Measurements from ENCODE around the gene IGF2. TPM values are rescaled to one million over a fixed set of nuclear protein-coding genes. Genes with fewer than 3 reads are reported as not detected.

The IGF2 gene
- polyA plus RNA-seq, 1 donor: 319 TPM

DNA sequence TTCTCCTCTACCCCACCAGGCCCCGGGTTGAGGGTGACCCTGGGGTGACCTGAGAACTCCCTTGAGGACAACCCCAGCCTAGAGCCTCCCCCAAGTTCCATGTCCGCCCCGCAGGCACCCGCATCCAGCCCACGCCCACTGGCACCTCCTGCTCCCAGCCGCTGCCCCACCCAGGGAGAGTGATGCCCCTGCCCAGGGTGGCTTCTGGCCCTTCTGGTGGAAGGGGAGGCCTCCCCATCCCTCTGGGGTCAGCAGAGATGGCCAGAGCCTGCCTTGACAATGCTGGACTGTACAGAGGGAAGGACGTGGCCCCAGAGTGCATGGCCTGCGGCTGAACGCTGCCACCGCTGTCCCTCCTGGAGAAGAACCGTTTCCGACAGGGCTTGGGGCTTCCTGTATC lies 33.5 kb upstream of the IGF2 start:
- Histone ChIP-seq H3K4me3 (ENCODE audit: low read length) (no peak overlapping the region), H3K27me3 (ENCODE audit: control insufficient read depth, insufficient read depth, low read length) (peaks cover 3% of the 10 kb centered on the region), H3K27ac (ENCODE audit: low read length) (no peak overlapping the region), H3K36me3 (ENCODE audit: control insufficient read depth, insufficient read depth, low read length) (no peaks in the 10 kb centered on the region), H3K9me3 (ENCODE audit: control insufficient read depth, low read depth, low read length) (no peaks in the 10 kb centered on the region), H3K4me1 (ENCODE audit: control insufficient read depth, insufficient read depth, low read length) (no peaks in the 10 kb centered on the region)
- no peak for DNase-seq
- no CpG with 5 or more reads among the region's 12 CpGs for WGBS (ENCODE audit: insufficient coverage, low lambda C conversion rate)

DNA sequence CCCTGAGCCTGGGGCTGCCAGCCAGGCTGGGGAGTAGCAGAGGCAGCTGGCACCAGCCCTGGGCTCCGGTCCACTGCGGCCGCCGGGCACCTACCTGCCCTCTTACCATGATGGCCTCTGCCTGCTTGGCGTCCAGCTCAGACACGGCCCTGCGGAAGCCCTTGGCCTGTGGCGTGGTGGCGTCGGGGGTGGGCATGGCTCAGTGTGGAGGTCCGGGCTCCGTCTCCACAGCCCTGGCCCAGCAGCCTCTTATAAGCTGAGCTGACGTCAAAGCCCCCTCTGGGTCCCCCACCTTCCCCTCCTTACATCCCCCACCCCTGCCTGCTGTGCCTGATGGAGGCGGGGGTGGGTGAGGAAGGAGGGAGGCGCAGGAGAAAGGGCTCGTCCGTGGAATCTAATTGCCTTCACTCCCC lies 32.4 kb upstream of the IGF2 start, which contains the start of gene TH:
Gene TH (minus strand): TSS at position 225 of the 413 bp plus-strand sequence. CDS start 29 bp downstream, at position 196.
- Histone ChIP-seq H3K4me3 (ENCODE audit: low read length) (no peak within 1 kb of the TSS), H3K27ac (ENCODE audit: low read length) (no peak within 1 kb of the TSS), H3K4me1 (ENCODE audit: control insufficient read depth, insufficient read depth, low read length) (no peaks in the 10 kb centered on the region), H3K27me3 (ENCODE audit: control insufficient read depth, insufficient read depth, low read length) (peaks cover 6% of the 10 kb centered on the region), H3K36me3 (ENCODE audit: control insufficient read depth, insufficient read depth, low read length) (no peaks in the 10 kb centered on the region), H3K9me3 (ENCODE audit: control insufficient read depth, low read depth, low read length) (no peaks in the 10 kb centered on the region)
- no CpG with 5 or more reads among the region's 17 CpGs for WGBS (ENCODE audit: insufficient coverage, low lambda C conversion rate)
- no peak for DNase-seq

DNA sequence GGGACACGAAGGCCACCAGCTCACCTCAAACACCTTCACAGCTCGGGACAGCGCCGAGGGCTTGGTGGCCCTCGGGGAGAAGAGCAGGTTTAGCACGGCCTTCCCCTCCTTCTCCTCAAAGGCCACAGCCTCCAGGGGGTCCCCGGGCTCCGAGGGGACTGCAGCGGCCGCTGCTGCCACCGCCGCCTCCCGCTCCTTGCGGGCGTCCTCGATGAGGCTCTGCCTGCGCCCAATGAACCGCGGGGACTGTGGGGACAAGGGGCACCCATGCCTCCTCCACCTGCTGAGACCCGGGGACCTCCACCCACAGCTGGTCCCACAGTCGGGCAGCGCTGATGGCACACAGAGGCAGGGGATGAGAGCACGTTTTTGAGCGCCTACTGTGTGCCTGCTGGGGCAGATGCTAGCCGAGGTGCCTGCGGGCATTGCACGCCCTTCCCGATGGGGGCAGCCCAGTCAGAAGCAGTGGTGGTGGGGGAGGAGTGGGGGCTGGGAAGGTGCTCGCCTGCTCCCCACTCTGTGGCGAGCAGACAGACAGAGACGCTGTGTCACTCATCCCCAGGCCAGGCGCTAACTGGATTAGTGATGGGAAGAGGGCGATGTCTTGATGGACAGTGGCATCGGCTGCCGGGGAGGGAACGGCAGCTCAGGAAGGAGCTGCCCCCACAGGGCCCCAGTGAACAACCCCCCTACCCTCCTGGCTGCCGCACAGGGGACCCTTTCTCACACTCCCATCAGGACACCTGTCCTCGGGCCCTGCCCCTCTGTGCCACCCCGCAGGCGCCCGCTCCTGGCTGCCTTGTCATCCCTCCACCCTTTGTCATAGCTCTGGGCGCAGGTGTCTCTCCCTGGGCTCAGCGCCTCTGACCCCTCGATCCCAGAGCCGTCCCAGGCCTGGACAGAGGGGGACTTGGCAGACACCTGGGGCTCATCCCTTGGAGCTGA lies 30.7 kb upstream of the IGF2 start:
- no peak overlapping the region for H3K4me3 ChIP-seq (ENCODE audit: low read length)
- no peak for DNase-seq
- no CpG with 5 or more reads among the region's 45 CpGs for WGBS (ENCODE audit: insufficient coverage, low lambda C conversion rate)
- H3K36me3 ChIP-seq (ENCODE audit: control insufficient read depth, insufficient read depth, low read length): no peaks in the 10 kb centered on the region
- no peak overlapping the region for H3K27ac ChIP-seq (ENCODE audit: low read length)
- H3K9me3 ChIP-seq (ENCODE audit: control insufficient read depth, low read depth, low read length): no peaks in the 10 kb centered on the region
- peaks cover 9% of the 10 kb centered on the region for H3K27me3 ChIP-seq (ENCODE audit: control insufficient read depth, insufficient read depth, low read length)
- peaks cover 3% of the 10 kb centered on the region for H3K4me1 ChIP-seq (ENCODE audit: control insufficient read depth, insufficient read depth, low read length)

DNA sequence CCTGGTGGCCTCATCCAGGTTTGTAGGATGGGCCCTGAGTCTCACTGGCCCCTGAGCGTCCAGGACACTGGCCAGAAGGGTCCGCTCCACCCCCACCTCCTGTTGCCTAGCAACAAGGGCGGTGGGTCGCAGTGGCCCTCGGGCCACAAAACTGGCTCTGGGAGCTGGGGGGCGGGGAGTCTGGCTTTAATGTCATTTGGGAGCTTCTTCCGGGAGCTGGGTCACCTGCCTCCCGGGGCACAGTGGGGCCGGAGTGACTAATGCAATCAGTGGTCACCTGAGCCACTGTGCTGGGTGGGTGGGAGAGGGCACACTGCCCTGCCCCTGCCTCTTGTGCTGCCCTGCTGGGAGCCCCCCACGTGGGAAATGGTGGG lies 29.8 kb upstream of the IGF2 start:
- Histone ChIP-seq H3K9me3 (ENCODE audit: control insufficient read depth, low read depth, low read length) (no peaks in the 10 kb centered on the region), H3K27me3 (ENCODE audit: control insufficient read depth, insufficient read depth, low read length) (peaks cover 9% of the 10 kb centered on the region), H3K4me1 (ENCODE audit: control insufficient read depth, insufficient read depth, low read length) (peaks cover 3% of the 10 kb centered on the region), H3K27ac (ENCODE audit: low read length) (no peak overlapping the region), H3K36me3 (ENCODE audit: control insufficient read depth, insufficient read depth, low read length) (no peaks in the 10 kb centered on the region), H3K4me3 (ENCODE audit: low read length) (no peak overlapping the region)
- no CpG with 5 or more reads among the region's 10 CpGs for WGBS (ENCODE audit: insufficient coverage, low lambda C conversion rate)
- no peak for DNase-seq

DNA sequence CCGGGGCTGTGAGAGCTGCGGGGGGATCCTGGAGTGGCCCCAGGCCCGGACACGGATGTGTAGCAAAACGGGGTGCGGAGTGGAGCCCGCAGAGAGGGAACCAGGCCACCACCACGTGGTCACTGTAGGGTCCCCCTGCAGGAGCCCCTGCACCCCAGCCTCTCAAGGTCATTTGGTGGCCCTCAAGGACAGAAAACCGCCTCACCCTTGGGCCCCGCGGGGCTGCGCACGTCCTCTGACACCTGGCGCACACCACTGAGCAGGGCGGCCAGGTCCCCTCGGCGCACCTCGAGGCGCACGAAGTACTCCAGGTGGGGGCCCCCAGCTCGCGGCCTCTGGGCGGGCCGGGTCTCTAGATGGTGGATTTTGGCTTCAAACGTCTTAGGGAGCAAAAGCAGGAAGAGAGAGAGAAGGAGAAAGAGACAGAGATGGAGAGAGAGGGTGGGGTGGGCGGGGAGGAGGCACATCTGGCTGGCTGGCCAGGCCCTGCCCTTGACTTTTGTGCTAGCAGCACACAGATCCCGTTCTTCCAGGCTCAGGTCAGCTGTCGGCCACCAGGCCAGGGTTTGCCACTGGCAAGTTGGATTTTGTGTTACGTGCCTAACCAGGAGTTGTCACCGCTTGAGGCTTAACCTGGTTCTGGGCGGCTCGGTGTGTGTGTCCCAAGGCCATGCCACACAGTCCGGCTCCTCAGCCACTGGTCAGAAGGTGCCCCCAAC lies 29.3 kb upstream of the IGF2 start:
- Histone ChIP-seq H3K4me3 (ENCODE audit: low read length) (no peak overlapping the region), H3K9me3 (ENCODE audit: control insufficient read depth, low read depth, low read length) (no peaks in the 10 kb centered on the region), H3K27me3 (ENCODE audit: control insufficient read depth, insufficient read depth, low read length) (peaks cover 9% of the 10 kb centered on the region), H3K36me3 (ENCODE audit: control insufficient read depth, insufficient read depth, low read length) (no peaks in the 10 kb centered on the region), H3K4me1 (ENCODE audit: control insufficient read depth, insufficient read depth, low read length) (peaks cover 3% of the 10 kb centered on the region), H3K27ac (ENCODE audit: low read length) (no peak overlapping the region)
- no CpG with 5 or more reads among the region's 33 CpGs for WGBS (ENCODE audit: insufficient coverage, low lambda C conversion rate)
- DNase-seq: no peak

DNA sequence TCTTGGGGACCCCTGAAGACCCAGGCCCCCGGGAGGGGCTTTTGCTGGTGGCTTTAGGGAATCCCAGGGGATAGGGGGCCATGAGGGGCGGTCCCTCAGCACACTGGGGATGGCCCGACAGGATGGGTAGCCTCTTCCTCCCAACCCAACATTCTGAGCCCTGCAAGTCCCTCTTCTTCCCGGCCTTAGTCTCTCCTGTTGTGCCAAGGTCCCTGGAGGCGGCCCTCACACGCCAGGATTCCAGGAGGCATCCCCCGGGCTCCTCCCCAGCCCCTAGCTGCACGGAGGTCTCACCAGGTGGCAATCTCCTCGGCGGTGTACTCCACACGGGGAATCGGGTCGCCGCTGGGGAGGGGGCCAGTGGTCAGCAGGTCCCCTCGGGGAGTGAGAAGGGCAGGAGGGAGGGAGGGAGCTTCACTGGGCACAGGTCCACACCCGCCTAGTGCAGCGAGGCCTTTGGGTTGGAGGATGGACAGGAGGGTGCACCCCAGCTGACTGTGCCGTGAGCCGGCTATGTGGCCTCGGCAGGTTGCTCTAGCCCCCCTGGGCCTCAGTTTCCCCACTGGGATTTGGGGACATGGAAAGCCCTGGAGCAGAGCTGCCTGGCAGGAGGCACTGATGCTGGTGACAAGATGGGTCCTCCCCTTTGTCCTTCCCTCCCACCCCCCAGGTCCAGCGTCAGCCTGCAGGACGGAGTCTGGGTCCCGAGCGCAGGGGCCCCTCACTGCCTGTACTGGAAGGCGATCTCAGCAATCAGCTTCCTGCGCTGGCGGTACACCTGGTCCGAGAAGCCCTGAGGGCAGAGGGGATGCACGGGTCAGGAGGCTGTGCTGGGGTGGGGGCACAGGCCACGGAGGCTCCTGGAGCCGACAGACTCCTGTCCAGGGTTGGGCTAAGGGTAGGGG lies 28.2 kb upstream of the IGF2 start:
- Histone ChIP-seq H3K9me3 (ENCODE audit: control insufficient read depth, low read depth, low read length) (no peaks in the 10 kb centered on the region), H3K27ac (ENCODE audit: low read length) (no peak overlapping the region), H3K4me1 (ENCODE audit: control insufficient read depth, insufficient read depth, low read length) (peaks cover 3% of the 10 kb centered on the region), H3K27me3 (ENCODE audit: control insufficient read depth, insufficient read depth, low read length) (peaks cover 9% of the 10 kb centered on the region), H3K4me3 (ENCODE audit: low read length) (no peak overlapping the region), H3K36me3 (ENCODE audit: control insufficient read depth, insufficient read depth, low read length) (no peaks in the 10 kb centered on the region)
- DNase-seq: no peak
- whole genome bisulfite sequencing (ENCODE audit: insufficient coverage, low lambda C conversion rate): no CpG with 5 or more reads among the region's 31 CpGs

DNA sequence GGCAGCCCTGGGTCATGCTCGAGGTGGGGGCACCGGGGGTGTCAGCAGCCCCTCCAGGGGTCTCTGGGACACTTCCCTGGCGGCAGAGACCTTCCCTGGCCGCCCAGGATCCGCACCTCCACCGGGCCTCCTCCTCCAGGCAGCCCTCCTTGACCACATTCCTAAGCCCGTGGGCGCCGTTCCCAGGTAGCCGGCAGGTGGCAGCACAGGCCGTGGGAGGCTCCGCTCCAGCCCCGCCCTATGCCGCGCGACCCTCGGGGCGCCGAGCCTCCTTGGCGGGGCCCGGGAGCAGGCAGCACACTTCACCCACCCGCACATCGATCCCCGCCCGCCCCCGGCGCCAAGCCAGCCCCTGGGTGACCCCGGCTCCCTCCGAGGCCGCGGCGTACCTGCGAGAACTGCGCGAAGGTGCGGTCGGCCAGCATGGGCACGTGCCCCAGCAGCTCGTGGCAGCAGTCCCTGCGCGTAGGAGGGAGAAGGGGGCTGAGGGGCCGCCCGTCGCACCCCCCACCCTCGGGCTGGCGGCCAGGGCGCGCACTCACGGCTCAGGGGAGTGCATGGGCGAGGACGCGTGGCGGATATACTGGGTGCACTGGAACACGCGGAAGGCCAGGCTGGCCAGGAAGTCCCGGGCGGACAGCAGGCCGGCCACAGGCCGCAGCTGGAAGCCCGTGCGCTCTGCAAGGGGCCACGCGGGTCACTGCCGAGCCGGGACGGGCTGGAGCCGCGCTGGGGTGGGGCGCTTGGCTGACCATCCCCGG lies 27.1 kb upstream of the IGF2 start:
- Histone ChIP-seq H3K27ac (ENCODE audit: low read length) (no peak overlapping the region), H3K4me3 (ENCODE audit: low read length) (no peak overlapping the region), H3K4me1 (ENCODE audit: control insufficient read depth, insufficient read depth, low read length) (peaks cover 3% of the 10 kb centered on the region), H3K27me3 (ENCODE audit: control insufficient read depth, insufficient read depth, low read length) (peaks cover 7% of the 10 kb centered on the region), H3K9me3 (ENCODE audit: control insufficient read depth, low read depth, low read length) (no peaks in the 10 kb centered on the region), H3K36me3 (ENCODE audit: control insufficient read depth, insufficient read depth, low read length) (no peaks in the 10 kb centered on the region)
- DNase-seq: no peak
- no CpG with 5 or more reads among the region's 70 CpGs for WGBS (ENCODE audit: insufficient coverage, low lambda C conversion rate)

DNA sequence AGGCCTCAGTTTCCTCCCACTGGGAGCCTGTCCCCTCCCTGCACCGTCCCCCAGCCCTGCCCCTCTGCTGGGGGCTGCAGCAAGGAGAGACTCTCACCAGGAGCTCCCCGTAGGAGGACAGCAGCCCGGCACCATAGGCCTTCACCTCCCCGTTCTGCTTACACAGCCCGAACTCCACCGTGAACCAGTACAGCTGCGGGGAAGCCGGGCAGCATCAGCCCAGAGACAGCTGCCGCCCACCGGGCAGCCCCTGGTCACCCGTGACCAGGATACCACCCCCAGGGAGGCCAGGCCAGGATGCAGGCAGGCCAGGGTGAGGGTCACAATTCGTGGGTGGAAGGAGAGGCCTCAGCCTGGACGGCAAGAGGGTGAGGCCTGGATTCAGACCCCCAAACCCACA lies 26.4 kb upstream of the IGF2 start:
- DNase-seq: no peak
- no CpG with 5 or more reads among the region's 13 CpGs for WGBS (ENCODE audit: insufficient coverage, low lambda C conversion rate)
- Histone ChIP-seq H3K4me1 (ENCODE audit: control insufficient read depth, insufficient read depth, low read length) (peaks cover 3% of the 10 kb centered on the region), H3K4me3 (ENCODE audit: low read length) (no peak overlapping the region), H3K9me3 (ENCODE audit: control insufficient read depth, low read depth, low read length) (no peaks in the 10 kb centered on the region), H3K27ac (ENCODE audit: low read length) (no peak overlapping the region), H3K27me3 (ENCODE audit: control insufficient read depth, insufficient read depth, low read length) (peaks cover 7% of the 10 kb centered on the region), H3K36me3 (ENCODE audit: control insufficient read depth, insufficient read depth, low read length) (no peaks in the 10 kb centered on the region)

DNA sequence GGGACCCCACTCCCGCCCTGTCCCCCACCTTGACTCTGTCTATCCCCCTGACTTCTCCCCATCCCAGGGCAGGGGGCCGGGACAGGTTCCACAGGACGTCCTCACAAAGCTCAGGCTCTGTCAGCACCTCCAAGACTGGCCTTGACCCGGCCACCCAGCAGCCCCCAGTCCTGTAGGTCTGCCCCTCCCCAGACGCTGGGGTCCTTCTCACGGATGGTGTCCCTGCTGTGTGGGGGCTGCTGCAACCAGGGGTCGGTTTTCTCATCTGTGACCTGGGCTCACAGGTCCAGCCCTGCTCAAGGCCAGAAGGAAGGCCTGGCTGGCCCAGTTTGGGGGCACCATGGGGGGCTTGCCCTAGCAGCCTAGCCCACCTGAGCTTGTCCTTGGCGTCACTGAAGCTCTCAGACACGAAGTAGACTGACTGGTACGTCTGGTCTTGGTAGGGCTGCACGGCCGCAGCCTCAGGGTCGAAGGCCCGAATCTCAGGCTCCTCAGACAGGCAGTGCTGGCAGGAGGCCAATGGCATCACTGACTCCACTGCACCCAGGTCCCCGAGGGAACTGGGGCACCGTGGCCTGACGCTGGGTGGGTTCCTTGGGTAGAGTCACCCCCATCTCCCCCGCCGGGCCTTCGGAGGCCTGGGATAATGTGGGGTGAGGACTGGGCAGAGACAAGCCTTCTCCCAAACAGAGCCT lies 25.8 kb upstream of the IGF2 start:
- Histone ChIP-seq H3K9me3 (ENCODE audit: control insufficient read depth, low read depth, low read length) (no peaks in the 10 kb centered on the region), H3K27me3 (ENCODE audit: control insufficient read depth, insufficient read depth, low read length) (peaks cover 7% of the 10 kb centered on the region), H3K27ac (ENCODE audit: low read length) (no peak overlapping the region), H3K4me1 (ENCODE audit: control insufficient read depth, insufficient read depth, low read length) (peaks cover 3% of the 10 kb centered on the region), H3K36me3 (ENCODE audit: control insufficient read depth, insufficient read depth, low read length) (no peaks in the 10 kb centered on the region), H3K4me3 (ENCODE audit: low read length) (no peak overlapping the region)
- no peak for DNase-seq
- WGBS (ENCODE audit: insufficient coverage, low lambda C conversion rate): no CpG with 5 or more reads among the region's 20 CpGs
